NB4 (cell line): ENCODE data around the gene EFCAB6.

Experiments
- DNase-seq: peaks from one replicate; pipeline ENCODE4 v3.0.0; 2010; ENCODE audit warnings: low read depth
- H3K4me3 ChIP-seq: one replicate; pipeline ENCODE4 v1.5.1; 2011; ENCODE audit warnings: mild to moderate bottlenecking, low read depth, low read length, moderate library complexity
- MYC ChIP-seq: IDR thresholded peaks from 2 replicates; pipeline ENCODE4 v1.6.1; 2011; ENCODE audit warnings: low read depth, low read length
- POLR2A ChIP-seq: IDR thresholded peaks from 2 replicates; pipeline ENCODE4 v1.6.1; 2011; ENCODE audit warnings: mild to moderate bottlenecking; ENCODE audit not compliant: insufficient read length; ENCODE audit errors: extremely low read depth
- TF ChIP-seq, protein P1 (sequence below): IDR thresholded peaks from one replicate; pipeline ENCODE4 v1.5.1; 2012; ENCODE audit warnings: low read depth, low read length
- TF ChIP-seq, protein P2 (sequence below): IDR thresholded peaks from 2 replicates; pipeline ENCODE4 v1.6.1; 2011; ENCODE audit warnings: low read depth, low read length

The EFCAB6 gene

DNA sequence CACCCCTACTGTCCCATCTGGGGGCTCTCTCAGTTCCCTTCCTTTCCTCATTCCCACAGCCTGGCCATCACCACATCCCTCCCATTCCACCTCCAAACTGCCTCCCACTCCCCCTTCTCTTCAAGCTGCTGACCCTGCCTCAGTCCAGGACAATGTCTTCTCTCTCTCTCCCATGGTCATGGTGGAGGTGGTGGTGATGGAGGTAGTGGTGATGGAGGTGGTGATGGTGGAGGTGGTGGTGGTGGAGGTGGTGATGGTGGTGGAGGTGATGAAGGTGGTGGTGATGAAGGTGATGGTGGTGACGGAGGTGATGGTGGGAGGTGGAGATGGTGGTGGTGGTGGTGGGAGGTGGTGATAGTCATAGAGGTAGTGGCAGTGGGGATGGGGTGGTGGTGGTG lies 313.2 kb downstream of the EFCAB6 start:
- DNase-seq: no peak
- no peak overlapping the region for H3K4me3 ChIP-seq
- TF ChIP-seq, protein P1, sequence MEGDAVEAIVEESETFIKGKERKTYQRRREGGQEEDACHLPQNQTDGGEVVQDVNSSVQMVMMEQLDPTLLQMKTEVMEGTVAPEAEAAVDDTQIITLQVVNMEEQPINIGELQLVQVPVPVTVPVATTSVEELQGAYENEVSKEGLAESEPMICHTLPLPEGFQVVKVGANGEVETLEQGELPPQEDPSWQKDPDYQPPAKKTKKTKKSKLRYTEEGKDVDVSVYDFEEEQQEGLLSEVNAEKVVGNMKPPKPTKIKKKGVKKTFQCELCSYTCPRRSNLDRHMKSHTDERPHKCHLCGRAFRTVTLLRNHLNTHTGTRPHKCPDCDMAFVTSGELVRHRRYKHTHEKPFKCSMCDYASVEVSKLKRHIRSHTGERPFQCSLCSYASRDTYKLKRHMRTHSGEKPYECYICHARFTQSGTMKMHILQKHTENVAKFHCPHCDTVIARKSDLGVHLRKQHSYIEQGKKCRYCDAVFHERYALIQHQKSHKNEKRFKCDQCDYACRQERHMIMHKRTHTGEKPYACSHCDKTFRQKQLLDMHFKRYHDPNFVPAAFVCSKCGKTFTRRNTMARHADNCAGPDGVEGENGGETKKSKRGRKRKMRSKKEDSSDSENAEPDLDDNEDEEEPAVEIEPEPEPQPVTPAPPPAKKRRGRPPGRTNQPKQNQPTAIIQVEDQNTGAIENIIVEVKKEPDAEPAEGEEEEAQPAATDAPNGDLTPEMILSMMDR: no peak
- TF ChIP-seq MYC: no peak

DNA sequence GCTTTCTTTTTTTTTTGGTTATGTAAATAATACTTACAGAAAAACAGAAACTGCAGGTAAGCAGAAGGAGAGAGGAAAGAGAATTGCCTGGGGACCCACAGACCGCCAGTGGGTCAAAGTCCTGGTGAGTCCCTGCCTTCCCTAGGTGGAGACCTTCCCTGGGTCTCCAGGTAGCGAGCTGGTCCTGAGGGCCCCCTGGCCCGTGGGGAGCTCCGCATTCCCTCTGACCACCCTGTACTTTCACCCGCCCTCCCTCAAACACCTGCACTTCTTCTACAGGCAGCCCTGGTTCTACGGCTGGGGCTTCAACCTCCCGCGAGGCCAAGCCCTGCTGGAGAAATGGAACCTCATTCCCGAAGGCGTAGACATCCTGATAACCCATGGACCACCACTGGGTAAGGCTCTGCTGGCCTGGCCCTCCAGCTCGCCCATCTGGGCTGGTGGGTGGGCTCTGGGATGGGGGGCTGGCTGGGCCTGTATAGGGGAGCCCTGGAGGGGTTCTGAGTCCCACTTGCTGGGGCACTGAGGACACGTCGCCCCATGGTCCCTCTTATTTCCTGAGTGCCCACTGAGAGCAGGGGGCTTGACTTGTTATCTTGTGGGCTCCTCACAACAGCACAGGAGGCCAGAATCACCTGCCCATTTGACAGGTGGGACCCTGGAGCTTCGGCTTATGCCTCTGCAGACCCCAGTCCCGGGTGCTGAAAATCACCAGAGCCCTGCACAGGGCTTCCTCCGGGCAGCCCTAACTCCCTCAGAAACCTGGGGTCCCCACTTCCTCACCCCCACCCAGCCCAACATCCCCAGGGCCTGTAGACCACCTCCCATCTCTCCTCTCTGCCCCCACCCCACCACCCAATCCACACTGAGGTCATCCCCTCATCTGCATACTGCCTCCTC lies 313.9 kb downstream of the EFCAB6 start:
- TF ChIP-seq, protein P1: no peak
- no peak for TF ChIP-seq POLR2A
- no peak for DNase-seq
- no peak overlapping the region for H3K4me3 ChIP-seq

DNA sequence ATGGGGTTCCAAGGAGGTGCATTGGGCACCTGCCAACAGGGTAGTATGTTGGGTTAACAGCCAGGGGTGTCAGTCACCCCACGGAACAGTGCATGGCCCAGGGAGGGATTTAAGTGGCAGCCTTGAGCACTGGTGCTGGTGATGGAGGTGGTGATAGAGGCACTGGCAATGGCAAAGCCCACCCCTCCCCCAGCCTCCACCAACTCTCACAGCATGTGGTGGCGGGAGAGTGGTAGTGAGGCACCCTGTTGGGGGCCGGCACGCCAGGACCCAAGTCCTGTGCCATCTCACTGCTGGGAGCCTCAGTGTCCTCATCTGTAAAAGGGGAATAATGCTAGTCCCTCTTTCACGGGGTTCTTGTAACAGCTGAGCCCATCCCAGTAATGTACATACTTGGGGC lies 318.8 kb downstream of the EFCAB6 start:
- TF ChIP-seq, protein P1: no peak
- TF ChIP-seq MYC: no peak
- TF ChIP-seq, protein P2, sequence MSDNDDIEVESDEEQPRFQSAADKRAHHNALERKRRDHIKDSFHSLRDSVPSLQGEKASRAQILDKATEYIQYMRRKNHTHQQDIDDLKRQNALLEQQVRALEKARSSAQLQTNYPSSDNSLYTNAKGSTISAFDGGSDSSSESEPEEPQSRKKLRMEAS: no peak
- TF ChIP-seq POLR2A: no peak
- no peak for DNase-seq
- H3K4me3 ChIP-seq: no peak overlapping the region

DNA sequence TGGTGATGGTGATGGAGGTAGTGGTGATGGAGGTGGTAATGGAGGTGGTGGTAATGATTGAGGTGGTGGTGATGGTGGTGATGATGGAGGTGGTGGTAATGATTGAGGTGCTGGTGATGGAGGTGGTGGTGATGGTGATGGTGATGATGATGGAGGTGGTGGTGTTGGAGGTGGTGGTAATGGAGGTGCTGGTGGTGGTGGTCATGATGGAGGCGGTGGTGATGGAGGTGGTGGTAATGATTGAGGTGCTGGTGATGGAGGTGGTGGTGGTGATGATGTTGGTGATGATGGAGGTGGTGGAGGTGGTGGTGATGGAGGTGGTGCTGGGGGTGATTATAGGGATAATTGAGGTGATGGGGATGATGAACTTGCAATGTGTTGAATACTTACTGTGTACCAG lies 320.4 kb downstream of the EFCAB6 start:
- DNase-seq: no peak

DNA sequence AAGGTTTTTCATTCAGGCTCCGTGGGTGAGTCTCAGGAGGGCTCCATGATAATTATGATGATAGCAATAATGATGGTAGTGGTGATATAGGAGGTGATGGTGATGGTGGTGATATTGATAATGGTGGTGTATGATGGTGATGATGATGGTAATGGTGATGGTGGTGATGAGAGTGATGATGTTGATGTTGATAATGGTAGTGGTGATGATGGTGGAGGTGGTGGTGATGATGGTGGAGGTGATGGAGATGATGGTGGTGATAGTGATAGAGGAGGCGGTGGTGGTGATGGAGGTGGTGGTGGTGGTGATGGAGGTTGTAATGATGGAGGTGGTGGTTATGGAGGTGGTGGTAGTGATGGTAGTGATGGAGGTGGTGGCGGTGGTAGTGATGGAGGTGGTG lies 320.9 kb downstream of the EFCAB6 start:
- TF ChIP-seq, protein P1: no peak
- TF ChIP-seq, protein P2: no peak
- TF ChIP-seq POLR2A: no peak
- no peak for TF ChIP-seq MYC
- H3K4me3 ChIP-seq: no peak overlapping the region
- DNase-seq: no peak

More for the DNA sequence above, 320.4 kb downstream of the EFCAB6 start:
- TF ChIP-seq MYC (no peak), POLR2A (no peak)
- TF ChIP-seq, protein P2: no peak
- TF ChIP-seq, protein P1: no peak
- H3K4me3 ChIP-seq: no peak overlapping the region

DNA sequence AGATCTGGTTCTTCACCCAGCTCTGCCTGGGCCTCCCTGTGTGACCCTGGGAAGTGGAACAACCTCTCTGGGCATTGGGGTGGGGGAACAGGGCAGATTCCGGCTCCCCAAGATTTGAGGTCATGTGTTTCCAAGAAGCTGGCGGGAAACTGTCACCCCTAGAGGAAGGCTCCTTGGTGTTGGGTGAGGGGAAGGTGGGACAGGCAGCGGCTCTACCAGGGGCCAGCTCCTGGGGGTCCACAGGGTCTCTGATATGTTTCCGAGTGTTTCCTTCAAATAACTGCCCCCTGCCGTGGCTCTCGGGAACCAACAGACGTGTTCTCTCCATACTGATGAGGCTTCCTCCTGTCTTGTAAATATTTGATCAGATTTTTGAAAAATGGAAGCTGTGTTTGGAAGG lies 321.8 kb downstream of the EFCAB6 start:
- no peak for DNase-seq
- TF ChIP-seq MYC (no peak), POLR2A (no peak)
- TF ChIP-seq, protein P2: no peak
- TF ChIP-seq, protein P1: no peak

More for the DNA sequence above, 321.8 kb downstream of the EFCAB6 start:
- H3K4me3 ChIP-seq: no peak overlapping the region
